ENCODE data around the gene MOSPD3.

Gene MOSPD3

GRCh38 chr7:100574362-100575205 is 37.8 kb upstream of the MOSPD3 start:
- Histone ChIP-seq H3K27me3 (peaks cover 38% of the 10 kb centered on the region), H3K9me3 (no peaks in the 10 kb centered on the region), H3K36me3 (peaks cover 86% of the 10 kb centered on the region), H3K4me1 (ENCODE audit: control insufficient read depth in 1 of 2, insufficient read depth in 1 of 2, low read depth in 1 of 2, low read length in 1 of 2) (peaks cover 12 to 23% of the 10 kb centered on the region in 2 experiments), H3K27ac (no peak overlapping the region), H3K4me3 (ENCODE audit: low read depth in 1 of 2, low read length in 1 of 2) (no peak overlapping the region)
- no peak for TF ChIP-seq CTCF (IDR thresholded peaks at IDR 0.05)

GRCh38 chr7:100575206-100575631 is 37.1 kb upstream of the MOSPD3 start:
- no peak overlapping the region for H3K27ac ChIP-seq
- TF ChIP-seq CTCF (IDR thresholded peaks at IDR 0.05) = no peak
- H3K27me3 ChIP-seq = peaks cover 31% of the 10 kb centered on the region
- H3K36me3 ChIP-seq = peaks cover 92% of the 10 kb centered on the region
- H3K4me1 ChIP-seq (ENCODE audit: control insufficient read depth in 1 of 2, insufficient read depth in 1 of 2, low read depth in 1 of 2, low read length in 1 of 2) = peaks cover 9 to 18% of the 10 kb centered on the region in 2 experiments
- no peak overlapping the region for H3K4me3 ChIP-seq (ENCODE audit: low read depth in 1 of 2, low read length in 1 of 2)
- no peaks in the 10 kb centered on the region for H3K9me3 ChIP-seq

- H3K4me1 ChIP-seq (ENCODE audit: control insufficient read depth in 1 of 2, insufficient read depth in 1 of 2, low read depth in 1 of 2, low read length in 1 of 2) = peaks cover 10 to 14% of the 10 kb centered on the region in 2 experiments
- peaks cover 25% of the 10 kb centered on the region for H3K27me3 ChIP-seq
- no peak overlapping the region for H3K4me3 ChIP-seq (ENCODE audit: low read depth in 1 of 2, low read length in 1 of 2)
- no peaks in the 10 kb centered on the region for H3K9me3 ChIP-seq
- peaks cover 99% of the 10 kb centered on the region for H3K36me3 ChIP-seq
- TF ChIP-seq CTCF (IDR thresholded peaks at IDR 0.05) = no peak
- no peak overlapping the region for H3K27ac ChIP-seq
Measured at GRCh38 chr7:100575746-100576383, 36.5 kb upstream of the MOSPD3 start.

GRCh38 chr7:100576384-100576993 is 35.9 kb upstream of the MOSPD3 start:
- Histone ChIP-seq H3K4me1 (ENCODE audit: control insufficient read depth in 1 of 2, insufficient read depth in 1 of 2, low read depth in 1 of 2, low read length in 1 of 2) (peaks cover 3 to 8% of the 10 kb centered on the region in 2 experiments), H3K27me3 (peaks cover 19% of the 10 kb centered on the region), H3K36me3 (peaks cover 100% of the 10 kb centered on the region), H3K4me3 (ENCODE audit: low read depth in 1 of 2, low read length in 1 of 2) (no peak overlapping the region), H3K9me3 (no peaks in the 10 kb centered on the region), H3K27ac (no peak overlapping the region)
- no peak for TF ChIP-seq CTCF (IDR thresholded peaks at IDR 0.05)

GRCh38 chr7:100577103-100577502 is 35.2 kb upstream of the MOSPD3 start:
- no peaks in the 10 kb centered on the region for H3K9me3 ChIP-seq
- peaks cover 13% of the 10 kb centered on the region for H3K27me3 ChIP-seq
- peaks cover 4 to 7% of the 10 kb centered on the region in 2 experiments for H3K4me1 ChIP-seq (ENCODE audit: control insufficient read depth in 1 of 2, insufficient read depth in 1 of 2, low read depth in 1 of 2, low read length in 1 of 2)
- H3K36me3 ChIP-seq = peaks cover 100% of the 10 kb centered on the region
- H3K4me3 ChIP-seq (ENCODE audit: low read depth in 1 of 2, low read length in 1 of 2) = no peak overlapping the region
- H3K27ac ChIP-seq = no peak overlapping the region
- no peak for TF ChIP-seq CTCF (IDR thresholded peaks at IDR 0.05)

Measured in neutrophil (primary cell).